DMS 273 treated with DMSO at 0.1 percent for 48 hours (cell line): ENCODE data around the gene NHSL1.

Experiments used
- DNase-seq: peaks from one replicate; lab custom pipeline; 2025; lab: John Stamatoyannopoulos, UW

Gene NHSL1

GRCh38 chr6:138499303-138500018 lies at the start of gene NHSL1:
Gene NHSL1 (minus strand): TSS chr6:138499494. CDS start chr6:138499290, 204 bp downstream.
- peak; percentile 97 for DNase-seq

- no peak for DNase-seq
These were observed 47.5 kb upstream of the NHSL1 start for GRCh38 chr6:138546733-138547185.

DNA sequence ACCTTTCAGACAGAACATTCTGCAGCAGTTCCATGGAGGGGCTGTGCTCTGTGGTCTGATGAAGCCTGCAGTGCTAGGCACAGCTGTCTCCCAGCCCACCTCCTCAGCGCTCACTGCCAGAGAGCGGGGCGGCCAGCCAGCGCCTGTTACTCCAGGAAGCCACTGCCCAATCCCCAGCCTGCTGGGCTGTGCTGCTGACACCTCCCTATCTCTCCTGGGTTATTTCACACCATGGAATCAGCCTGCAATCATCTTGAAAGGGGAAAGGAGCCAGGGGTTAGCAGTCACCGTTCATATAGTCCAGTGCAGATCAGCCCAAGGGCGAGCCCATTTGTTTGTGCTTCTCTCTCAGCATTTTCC lies 46.3 kb upstream of the NHSL1 start:
- no peak for DNase-seq

DNA sequence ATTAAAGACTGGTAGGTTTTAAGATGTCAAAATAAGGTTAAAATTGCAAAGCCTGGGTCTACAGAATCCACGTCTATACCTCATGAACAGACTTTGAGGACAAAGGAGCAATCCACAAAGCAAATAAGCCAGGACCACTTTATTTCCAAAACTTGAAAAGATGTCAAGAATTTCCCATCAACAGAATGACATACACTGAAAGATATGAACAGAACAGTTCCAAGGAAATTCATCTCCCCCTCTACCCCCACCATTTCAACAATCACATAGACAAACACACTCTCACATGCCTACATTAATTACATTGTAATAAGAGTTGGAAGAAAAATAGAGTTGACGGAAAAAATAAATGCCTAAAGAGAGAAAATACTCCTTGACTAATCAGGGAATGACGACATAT lies 45.2 kb upstream of the NHSL1 start:
- no peak for DNase-seq

DNA sequence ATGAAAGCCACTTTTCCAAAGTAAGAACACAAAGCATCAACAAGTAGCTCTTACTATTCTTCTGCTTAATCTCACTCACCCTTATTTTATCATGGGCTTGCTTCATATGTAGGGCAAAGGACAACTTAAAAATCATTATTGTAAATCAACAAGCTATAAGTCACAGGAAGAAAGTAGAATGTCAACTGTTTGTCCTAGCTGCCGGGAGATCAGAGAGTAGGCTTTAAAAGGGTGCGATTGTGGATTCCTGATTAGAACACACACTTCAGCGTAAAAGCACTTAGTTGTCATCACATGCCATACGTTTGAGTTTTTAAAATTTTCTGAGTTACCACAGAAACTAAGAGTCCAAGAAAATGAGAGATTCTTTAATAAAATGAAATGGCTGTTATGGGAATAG lies 44.4 kb upstream of the NHSL1 start:
- no peak for DNase-seq

DNA sequence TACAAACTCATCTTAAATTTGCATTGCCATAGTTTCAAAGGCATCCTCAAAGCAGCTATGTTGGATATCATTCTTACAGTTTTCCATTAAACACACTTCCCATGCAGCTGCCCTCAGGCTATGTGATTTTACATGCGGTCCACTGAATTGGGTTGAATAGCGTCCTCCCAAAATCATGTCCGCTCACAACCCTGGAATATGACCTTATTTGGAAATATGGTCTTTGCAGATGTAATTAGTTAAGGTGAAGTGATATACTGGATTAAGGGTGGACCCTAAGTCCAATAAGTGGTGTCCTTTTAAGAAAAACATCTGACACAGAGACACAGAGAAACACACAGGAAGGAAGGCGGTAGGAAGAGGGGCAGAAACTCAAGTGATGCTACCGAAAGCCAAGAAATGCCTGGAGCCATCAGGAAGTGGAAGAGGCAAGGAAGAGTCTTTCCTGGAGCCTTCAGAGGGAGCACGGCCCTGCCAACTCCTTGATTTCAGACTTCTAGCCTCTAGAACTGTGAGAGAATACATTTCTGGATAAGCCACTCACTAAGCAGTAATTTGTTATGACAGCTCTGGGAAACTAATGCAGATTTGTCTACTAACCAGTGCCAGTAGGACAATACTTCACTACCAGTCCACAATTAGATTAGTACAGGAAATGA lies 42.7 kb upstream of the NHSL1 start:
- no peak for DNase-seq

DNA sequence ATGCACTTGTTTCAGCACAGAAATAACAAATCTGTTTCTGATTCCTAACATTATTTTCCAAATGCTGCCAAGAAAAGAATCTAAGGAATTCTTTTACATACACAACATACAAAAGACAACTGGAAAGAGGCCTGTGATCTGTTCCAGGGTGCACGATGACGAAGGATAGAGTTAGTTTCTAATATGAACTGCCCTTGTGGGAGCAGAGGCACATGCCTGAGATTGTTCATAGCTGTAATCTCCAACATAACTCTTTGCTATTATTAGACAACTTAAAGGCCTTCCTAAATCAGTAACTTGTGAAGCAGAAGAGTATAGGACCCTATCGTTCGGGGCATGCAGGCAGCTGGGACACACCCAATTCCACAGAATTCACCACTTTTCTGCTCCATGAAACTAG lies 41.2 kb upstream of the NHSL1 start:
- no peak for DNase-seq

DNA sequence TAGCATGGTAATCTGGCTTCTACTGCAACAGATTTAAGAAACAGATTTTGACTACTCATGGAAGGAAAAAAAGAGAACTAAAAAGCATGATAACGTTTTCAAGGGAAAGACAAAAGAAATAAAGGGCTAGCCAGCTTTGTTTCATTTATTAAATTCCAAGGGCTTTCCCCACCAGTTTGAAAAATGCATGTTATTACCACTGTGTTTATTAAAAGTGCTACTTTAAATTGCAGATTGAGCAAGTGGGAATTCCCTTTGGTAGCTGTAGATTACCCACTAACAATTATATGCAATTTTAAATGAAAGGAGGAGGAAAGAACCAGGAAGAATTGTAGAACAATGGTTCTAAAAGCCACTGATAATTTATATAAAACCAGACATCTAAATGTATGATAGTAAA lies 40.6 kb upstream of the NHSL1 start:
- no peak for DNase-seq

DNA sequence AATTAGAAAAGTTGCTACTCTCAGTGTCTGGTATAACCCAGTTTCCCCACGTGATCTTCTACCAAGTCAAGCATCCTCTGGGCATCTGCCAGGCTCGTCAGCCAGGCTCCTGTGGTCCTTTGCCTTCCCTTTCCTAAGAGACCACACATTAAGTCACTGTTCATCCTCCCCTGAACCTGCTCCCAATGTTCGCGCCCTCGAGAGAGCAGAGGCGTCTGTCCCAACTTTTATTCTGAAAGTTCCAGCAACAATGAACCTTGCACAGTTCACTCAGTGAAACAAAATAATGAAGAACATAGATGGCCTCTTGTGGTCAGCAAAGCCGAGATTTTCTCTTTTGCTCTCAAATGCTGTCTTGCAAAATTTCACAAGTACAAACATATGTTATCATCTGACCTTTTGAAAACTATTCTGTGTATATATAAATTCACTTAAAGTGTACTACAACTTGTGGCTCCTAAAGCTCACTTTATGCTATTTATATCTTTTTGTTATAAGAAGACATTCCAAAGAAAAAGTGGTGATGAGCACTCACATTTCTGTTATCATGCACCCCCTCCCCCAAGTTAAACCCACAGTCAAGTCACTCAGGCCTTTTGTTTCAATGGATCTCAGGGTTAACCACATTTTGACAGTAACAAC lies 39.2 kb upstream of the NHSL1 start:
- DNase-seq: no peak

GRCh38 chr6:138537106-138537505 lies 37.8 kb upstream of the NHSL1 start:
- no peak for DNase-seq

DNA sequence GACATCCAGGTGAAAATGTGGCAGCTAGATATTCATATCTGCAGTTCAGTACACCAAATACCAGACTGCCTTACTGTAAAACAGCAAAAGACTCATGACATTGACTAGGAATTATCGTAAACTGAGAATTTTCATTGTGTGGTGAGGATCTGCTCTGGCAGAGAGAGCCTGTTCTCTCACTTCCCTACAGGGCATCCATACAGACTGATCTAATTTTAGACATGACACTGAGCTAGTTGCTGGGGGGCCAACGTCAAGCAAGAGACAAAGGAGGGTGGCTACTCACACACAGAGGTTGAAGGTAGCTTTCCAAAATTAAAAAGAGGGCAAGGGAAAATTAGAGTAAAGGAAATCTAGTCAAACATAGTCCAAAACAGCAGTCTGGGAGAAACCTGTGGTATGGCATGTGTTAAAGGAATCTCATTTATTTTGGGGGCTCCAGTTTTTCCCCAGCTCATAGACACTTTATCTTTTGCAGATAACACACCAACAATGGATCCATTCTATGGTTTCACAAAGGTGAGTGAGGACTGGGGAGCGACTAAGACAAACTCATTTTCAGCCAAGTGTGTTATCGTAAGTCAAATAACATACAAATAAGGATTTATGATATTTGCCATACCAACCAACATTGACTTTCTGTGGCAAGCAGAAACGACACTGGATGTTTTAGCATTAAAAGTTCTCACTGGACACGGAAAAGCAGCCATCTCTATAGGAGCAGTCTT lies 36.6 kb upstream of the NHSL1 start:
- no peak for DNase-seq

GRCh38 chr6:138533667-138534066 lies 34.4 kb upstream of the NHSL1 start:
- DNase-seq: no peak

- DNase-seq: no peak
These were observed 32.1 kb upstream of the NHSL1 start for GRCh38 chr6:138531387-138531786.

DNA sequence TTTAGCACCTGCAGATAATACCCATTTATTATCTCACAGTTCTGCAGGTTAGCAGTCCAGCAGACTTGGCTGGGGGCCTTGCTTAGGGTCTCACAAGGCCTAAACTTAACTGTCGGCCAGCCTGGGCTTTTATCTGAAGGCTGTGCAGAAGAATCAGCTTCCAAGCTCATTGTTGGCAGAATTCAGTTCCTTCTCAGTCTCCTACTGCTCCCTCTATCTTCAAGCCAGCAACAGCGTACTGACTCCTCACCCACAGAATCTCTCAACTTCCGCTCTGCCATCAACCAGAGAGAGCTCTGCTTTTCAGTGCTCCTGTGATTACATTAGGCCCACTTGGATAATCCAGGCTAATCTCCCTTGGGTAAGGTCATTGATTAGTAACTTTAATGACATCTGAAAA lies 30.2 kb upstream of the NHSL1 start:
- no peak for DNase-seq

- no peak for DNase-seq
These were observed 29.7 kb upstream of the NHSL1 start for GRCh38 chr6:138528956-138529355.

DNA sequence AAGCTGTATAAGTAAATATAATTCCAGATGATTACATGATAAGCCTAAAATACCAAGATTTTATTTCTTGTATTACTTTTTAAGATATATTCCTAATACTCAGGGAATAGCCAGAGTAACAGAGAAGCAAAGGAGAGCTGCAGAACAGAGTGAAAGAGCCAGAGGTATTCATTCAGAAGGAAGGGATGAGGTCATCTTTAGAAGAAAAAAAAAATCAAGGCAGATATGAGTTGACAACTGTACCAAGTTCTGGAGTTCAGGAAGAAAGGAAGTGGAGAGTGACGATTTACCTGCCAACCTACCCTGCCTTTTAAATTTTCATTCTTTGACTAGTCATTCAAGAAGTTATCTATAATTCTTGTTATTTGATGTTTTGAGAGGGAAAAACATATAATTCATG lies 28.8 kb upstream of the NHSL1 start:
- DNase-seq: no peak

- DNase-seq: no peak
These were observed 28.3 kb upstream of the NHSL1 start for GRCh38 chr6:138527411-138528088.

- DNase-seq: no peak
These were observed 27.5 kb upstream of the NHSL1 start for GRCh38 chr6:138526822-138527235.

DNA sequence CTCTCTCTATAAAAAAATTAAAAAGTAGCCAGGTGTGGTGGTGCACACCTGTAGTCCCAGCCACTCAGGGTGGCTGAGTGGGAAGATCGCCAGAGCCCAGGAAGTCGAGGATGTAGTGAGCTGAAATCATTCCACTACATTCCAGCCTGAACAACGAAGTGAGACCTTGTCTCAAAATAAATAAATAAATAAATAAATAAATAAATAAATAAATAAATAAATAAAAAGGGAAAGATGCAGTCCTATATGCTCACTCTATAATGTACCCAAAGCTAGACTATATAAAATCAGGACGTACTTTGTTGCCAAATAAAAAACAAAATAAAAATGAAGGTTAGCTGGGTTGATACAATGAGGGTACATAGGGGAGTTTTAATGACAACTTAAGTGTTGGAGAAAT lies 26.1 kb upstream of the NHSL1 start:
- DNase-seq: no peak

- no peak for DNase-seq
These were observed 25.2 kb upstream of the NHSL1 start for GRCh38 chr6:138524526-138524925.

- DNase-seq: no peak
These were observed 24.3 kb upstream of the NHSL1 start for GRCh38 chr6:138523347-138524210.
